ENCODE measurements around the gene MTHFD2L. TPM values are rescaled to one million over a fixed set of nuclear protein-coding genes. Genes with fewer than 3 reads are reported as not detected.

Gene MTHFD2L
- total RNA-seq, 1 experiment from 2014 or later: 11.6 TPM

- no peak overlapping the region for H3K27ac Mint-ChIP-seq (ENCODE audit: unreplicated experiment)
- no peaks in the 10 kb centered on the region for H3K4me1 ChIP-seq
- no peak overlapping the region for H3K4me3 Mint-ChIP-seq (ENCODE audit: unreplicated experiment)
- no peaks in the 10 kb centered on the region for H3K4me1 Mint-ChIP-seq (ENCODE audit: low read depth, unreplicated experiment)
- DNase-seq: no peak
- BruUV-seq (replicated peaks): no TSS peak
- intact Hi-C loops (cut with micrococcal nuclease; ENCODE audit: unreplicated experiment): no loop called here
- H3K36me3 ChIP-seq (ENCODE audit: control insufficient read depth, insufficient read depth, low read length): no peaks in the 10 kb centered on the region
- H3K36me3 Mint-ChIP-seq (ENCODE audit: insufficient read depth, unreplicated experiment): no peaks in the 10 kb centered on the region
- H3K27me3 ChIP-seq (replicated peaks; ENCODE audit: control insufficient read depth, insufficient read depth, low read length): no peaks in the 10 kb centered on the region
- no peaks in the 10 kb centered on the region for H3K9me3 ChIP-seq
- TF ChIP-seq, protein P1, sequence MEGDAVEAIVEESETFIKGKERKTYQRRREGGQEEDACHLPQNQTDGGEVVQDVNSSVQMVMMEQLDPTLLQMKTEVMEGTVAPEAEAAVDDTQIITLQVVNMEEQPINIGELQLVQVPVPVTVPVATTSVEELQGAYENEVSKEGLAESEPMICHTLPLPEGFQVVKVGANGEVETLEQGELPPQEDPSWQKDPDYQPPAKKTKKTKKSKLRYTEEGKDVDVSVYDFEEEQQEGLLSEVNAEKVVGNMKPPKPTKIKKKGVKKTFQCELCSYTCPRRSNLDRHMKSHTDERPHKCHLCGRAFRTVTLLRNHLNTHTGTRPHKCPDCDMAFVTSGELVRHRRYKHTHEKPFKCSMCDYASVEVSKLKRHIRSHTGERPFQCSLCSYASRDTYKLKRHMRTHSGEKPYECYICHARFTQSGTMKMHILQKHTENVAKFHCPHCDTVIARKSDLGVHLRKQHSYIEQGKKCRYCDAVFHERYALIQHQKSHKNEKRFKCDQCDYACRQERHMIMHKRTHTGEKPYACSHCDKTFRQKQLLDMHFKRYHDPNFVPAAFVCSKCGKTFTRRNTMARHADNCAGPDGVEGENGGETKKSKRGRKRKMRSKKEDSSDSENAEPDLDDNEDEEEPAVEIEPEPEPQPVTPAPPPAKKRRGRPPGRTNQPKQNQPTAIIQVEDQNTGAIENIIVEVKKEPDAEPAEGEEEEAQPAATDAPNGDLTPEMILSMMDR (IDR thresholded peaks at IDR 0.05; ENCODE audit: insufficient read depth in 1 of 2, low read depth in 1 of 2, low read length in 1 of 2, severe bottlenecking in 1 of 2, unreplicated experiment in 1 of 2): no peak
- H3K4me3 ChIP-seq (ENCODE audit: low read depth, low read length): no peak overlapping the region
- H3K9me3 Mint-ChIP-seq (ENCODE audit: unreplicated experiment): no peaks in the 10 kb centered on the region
- ChIA-PET POLR2A (no interaction called here), CTCF (no interaction called here)
- no peaks in the 10 kb centered on the region for H3K27me3 Mint-ChIP-seq (ENCODE audit: insufficient read depth, unreplicated experiment)
Observed at GRCh38 chr4:74175379-74175778, 17.5 kb downstream of the MTHFD2L start.

- no peak overlapping the region for H3K4me3 Mint-ChIP-seq (ENCODE audit: unreplicated experiment)
- ChIA-PET POLR2A (no interaction called here), CTCF (no interaction called here)
- no peaks in the 10 kb centered on the region for H3K9me3 Mint-ChIP-seq (ENCODE audit: unreplicated experiment)
- no peaks in the 10 kb centered on the region for H3K27me3 ChIP-seq (replicated peaks; ENCODE audit: control insufficient read depth, insufficient read depth, low read length)
- H3K4me1 ChIP-seq: no peaks in the 10 kb centered on the region
- BruUV-seq (replicated peaks): no TSS peak
- H3K36me3 ChIP-seq (ENCODE audit: control insufficient read depth, insufficient read depth, low read length): no peaks in the 10 kb centered on the region; the same call in 1 of the 2 replicates
- no peak for DNase-seq
- H3K27me3 Mint-ChIP-seq (ENCODE audit: insufficient read depth, unreplicated experiment): no peaks in the 10 kb centered on the region
- no peaks in the 10 kb centered on the region for H3K9me3 ChIP-seq
- TF ChIP-seq, protein P1 (IDR thresholded peaks at IDR 0.05; ENCODE audit: insufficient read depth in 1 of 2, low read depth in 1 of 2, low read length in 1 of 2, severe bottlenecking in 1 of 2, unreplicated experiment in 1 of 2): no peak
- intact Hi-C loops (cut with micrococcal nuclease; ENCODE audit: unreplicated experiment): no loop called here
- no peak overlapping the region for H3K27ac Mint-ChIP-seq (ENCODE audit: unreplicated experiment)
- no peaks in the 10 kb centered on the region for H3K4me1 Mint-ChIP-seq (ENCODE audit: low read depth, unreplicated experiment)
- no peaks in the 10 kb centered on the region for H3K36me3 Mint-ChIP-seq (ENCODE audit: insufficient read depth, unreplicated experiment)
- H3K4me3 ChIP-seq (ENCODE audit: low read depth, low read length): no peak overlapping the region
Observed at GRCh38 chr4:74178798-74179197, 20.9 kb downstream of the MTHFD2L start.

DNA sequence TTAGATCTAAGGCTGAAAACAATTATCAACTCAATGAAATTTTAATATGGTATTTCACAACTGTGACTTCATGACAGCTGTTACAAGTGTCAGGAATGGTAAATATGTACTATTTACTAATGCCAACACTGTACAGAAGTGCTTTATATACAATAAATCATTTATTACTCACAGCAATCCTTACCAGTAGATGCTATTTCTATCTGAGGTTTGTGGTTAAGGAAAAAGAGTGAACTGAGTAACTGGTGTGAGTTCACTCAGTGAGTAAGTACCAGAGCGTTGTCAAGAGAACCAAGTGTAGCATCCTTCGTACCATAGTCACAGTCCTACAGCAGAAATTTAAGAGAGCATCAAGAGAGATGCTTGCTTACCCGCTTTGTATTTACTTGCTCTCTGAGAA, 23.3 kb downstream of the MTHFD2L start:
- H3K36me3 ChIP-seq (ENCODE audit: control insufficient read depth, insufficient read depth, low read length): no peaks in the 10 kb centered on the region; the same call in 1 of the 2 replicates
- intact Hi-C loops (cut with micrococcal nuclease; ENCODE audit: unreplicated experiment): no loop called here
- H3K27me3 ChIP-seq (replicated peaks; ENCODE audit: control insufficient read depth, insufficient read depth, low read length): no peaks in the 10 kb centered on the region
- no peak overlapping the region for H3K4me3 ChIP-seq (ENCODE audit: low read depth, low read length)
- BruUV-seq (replicated peaks): no TSS peak
- Mint-ChIP-seq H3K4me3 (ENCODE audit: unreplicated experiment) (no peak overlapping the region), H3K9me3 (ENCODE audit: unreplicated experiment) (no peaks in the 10 kb centered on the region), H3K4me1 (ENCODE audit: low read depth, unreplicated experiment) (no peaks in the 10 kb centered on the region), H3K27me3 (ENCODE audit: insufficient read depth, unreplicated experiment) (no peaks in the 10 kb centered on the region), H3K36me3 (ENCODE audit: insufficient read depth, unreplicated experiment) (no peaks in the 10 kb centered on the region), H3K27ac (ENCODE audit: unreplicated experiment) (no peak overlapping the region)
- CTCF ChIA-PET: no interaction called here
- no peaks in the 10 kb centered on the region for H3K9me3 ChIP-seq
- TF ChIP-seq, protein P1 (IDR thresholded peaks at IDR 0.05; ENCODE audit: insufficient read depth in 1 of 2, low read depth in 1 of 2, low read length in 1 of 2, severe bottlenecking in 1 of 2, unreplicated experiment in 1 of 2): no peak
- no peak for DNase-seq
- H3K4me1 ChIP-seq: no peaks in the 10 kb centered on the region
- POLR2A ChIA-PET: no interaction called here
